AG20443 (cell line): ENCODE measurements around the gene EVI5.

Source experiments
- DNase-seq: peaks from one replicate; pipeline ENCODE4 v3.0.0; 2012; ENCODE audit warnings: low spot score, mixed read lengths

Gene EVI5

GRCh38 chr1:92483610-92484471 lies 301.1 kb downstream of the EVI5 start:
- DNase-seq: no peak

GRCh38 chr1:92482665-92483609 lies 302.0 kb downstream of the EVI5 start:
- DNase-seq: no peak

- DNase-seq: no peak
These were observed 302.8 kb downstream of the EVI5 start for GRCh38 chr1:92481971-92482664.

GRCh38 chr1:92481599-92481925 lies 303.3 kb downstream of the EVI5 start:
- DNase-seq: no peak

- no peak for DNase-seq
These were observed 303.9 kb downstream of the EVI5 start for GRCh38 chr1:92480813-92481598.

- no peak for DNase-seq
These were observed 304.6 kb downstream of the EVI5 start for GRCh38 chr1:92480200-92480812.

GRCh38 chr1:92479587-92479986 lies 305.3 kb downstream of the EVI5 start:
- DNase-seq: no peak

GRCh38 chr1:92478393-92478792 lies 306.5 kb downstream of the EVI5 start:
- DNase-seq: no peak

- DNase-seq: no peak
These were observed 308.8 kb downstream of the EVI5 start for GRCh38 chr1:92476071-92476631.

- DNase-seq: no peak
These were observed 309.9 kb downstream of the EVI5 start for GRCh38 chr1:92475029-92475428.

GRCh38 chr1:92473781-92474495 lies 311.0 kb downstream of the EVI5 start:
- DNase-seq: no peak

- DNase-seq: no peak
These were observed 314.7 kb downstream of the EVI5 start for GRCh38 chr1:92470216-92470615.

- DNase-seq: no peak
These were observed 318.1 kb downstream of the EVI5 start for GRCh38 chr1:92466683-92467352.

GRCh38 chr1:92465256-92465647 lies 319.7 kb downstream of the EVI5 start:
- no peak for DNase-seq

- no peak for DNase-seq
These were observed 320.2 kb downstream of the EVI5 start for GRCh38 chr1:92464588-92465255.

GRCh38 chr1:92461364-92462097 lies 323.4 kb downstream of the EVI5 start:
- no peak for DNase-seq

- no peak for DNase-seq
These were observed 325.0 kb downstream of the EVI5 start for GRCh38 chr1:92459871-92460320.
